RWPE2 (cell line): ENCODE measurements around the gene BCL6B.
A peak's percentile ranks its signal among the peaks of the same experiment; 100 is the strongest.

Source experiments
- ATAC-seq: fragments of 200-7000 bp; cut with Tn5 transposase; 3 replicates; pipeline ENCODE4 v1.9.1; 2021; ENCODE audit warnings: low read depth
- DNase-seq: peaks from one replicate; pipeline ENCODE4 v3.0.0-alpha.2; 2020; ENCODE audit warnings: low spot score
- H3K27ac ChIP-seq: fragments of 450-650 bp; 2 replicates; pipeline ENCODE4 v1.5.1; 2017; ENCODE audit warnings: mild to moderate bottlenecking; ENCODE audit not compliant: poor library complexity, severe bottlenecking
- H3K27me3 ChIP-seq: fragments of 250-450 bp; sonication (Bioruptor Pico); 2 replicates; pipeline ENCODE4 v1.5.1; 2021; ENCODE audit warnings: mild to moderate bottlenecking, moderate library complexity; ENCODE audit not compliant: insufficient read depth, poor library complexity, severe bottlenecking
- H3K36me3 ChIP-seq: fragments of 250-450 bp; sonication (Bioruptor Pico); 2 replicates; pipeline ENCODE4 v1.5.1; 2020; ENCODE audit warnings: low read depth, mild to moderate bottlenecking, moderate library complexity
- H3K4me1 ChIP-seq: fragments of 250-450 bp; sonication (Bioruptor Pico); 2 replicates; pipeline ENCODE4 v1.5.1; 2021; ENCODE audit warnings: mild to moderate bottlenecking, moderate library complexity; ENCODE audit not compliant: insufficient read depth, poor library complexity, severe bottlenecking
- H3K4me3 ChIP-seq: fragments of 250-450 bp; sonication (Bioruptor Pico); 2 replicates; pipeline ENCODE4 v1.5.1; 2021; ENCODE audit warnings: mild to moderate bottlenecking, moderate library complexity; ENCODE audit not compliant: severe bottlenecking
- H3K9me3 ChIP-seq: fragments of 250-450 bp; sonication (Bioruptor Pico); 2 replicates; pipeline ENCODE4 v1.5.1; 2021; ENCODE audit warnings: mild to moderate bottlenecking, moderate library complexity; ENCODE audit not compliant: severe bottlenecking
- CTCF ChIP-seq: fragments of 450-650 bp; IDR thresholded peaks from one replicate; pipeline ENCODE4 v1.5.1; 2017; ENCODE audit warnings: mild to moderate bottlenecking, moderate library complexity; ENCODE audit not compliant: poor library complexity, severe bottlenecking

The BCL6B gene

GRCh38 chr17:7005716-7006115 lies 17.1 kb upstream of the BCL6B start:
- H3K27me3 ChIP-seq, result no peaks in the 10 kb centered on the region
- H3K4me1 ChIP-seq, result no peaks in the 10 kb centered on the region
- peaks cover 22% of the 10 kb centered on the region for H3K36me3 ChIP-seq
- DNase-seq, result no peak
- ATAC-seq, result no peak
- no peak for TF ChIP-seq CTCF
- H3K27ac ChIP-seq, result no peak overlapping the region
- no peak overlapping the region for H3K4me3 ChIP-seq
- H3K9me3 ChIP-seq, result peaks cover 1% of the 10 kb centered on the region

- H3K4me3 ChIP-seq, result no peak overlapping the region
- no peak overlapping the region for H3K27ac ChIP-seq
- no peak for ATAC-seq
- peaks cover 11% of the 10 kb centered on the region for H3K36me3 ChIP-seq
- TF ChIP-seq CTCF, result no peak
- H3K9me3 ChIP-seq, result peaks cover 1% of the 10 kb centered on the region
- H3K4me1 ChIP-seq, result peaks cover 3% of the 10 kb centered on the region
- no peaks in the 10 kb centered on the region for H3K27me3 ChIP-seq
- no peak for DNase-seq
Observed at GRCh38 chr17:7007143-7007542, 15.7 kb upstream of the BCL6B start.

- Histone ChIP-seq H3K36me3 (peaks cover 6% of the 10 kb centered on the region; the same call in 1 of the 2 replicates), H3K9me3 (no peaks in the 10 kb centered on the region), H3K4me3 (no peak overlapping the region), H3K27me3 (no peaks in the 10 kb centered on the region), H3K4me1 (peaks cover 3% of the 10 kb centered on the region), H3K27ac (no peak overlapping the region)
- ATAC-seq, result no peak
- DNase-seq, result no peak
- no peak for TF ChIP-seq CTCF
Observed at GRCh38 chr17:7010523-7010922, 12.3 kb upstream of the BCL6B start.

GRCh38 chr17:7011415-7011814 lies 11.4 kb upstream of the BCL6B start:
- no peak for TF ChIP-seq CTCF
- H3K4me1 ChIP-seq, result peaks cover 3% of the 10 kb centered on the region
- no peaks in the 10 kb centered on the region for H3K27me3 ChIP-seq
- peaks cover 6% of the 10 kb centered on the region; the same call in 1 of the 2 replicates for H3K36me3 ChIP-seq
- H3K27ac ChIP-seq, result peak overlapping the region; percentile 79
- ATAC-seq (no peak), DNase-seq (no peak)
- H3K4me3 ChIP-seq, result peak overlapping the region; percentile 67
- no peaks in the 10 kb centered on the region for H3K9me3 ChIP-seq

GRCh38 chr17:7011942-7012254 lies 11.0 kb upstream of the BCL6B start:
- no peak for DNase-seq
- Histone ChIP-seq H3K4me1 (peaks cover 3% of the 10 kb centered on the region), H3K27me3 (no peaks in the 10 kb centered on the region), H3K27ac (peak overlapping the region; percentile 79), H3K36me3 (peaks cover 6% of the 10 kb centered on the region; the same call in 1 of the 2 replicates), H3K4me3 (peak overlapping the region; percentile 67), H3K9me3 (no peaks in the 10 kb centered on the region)
- no peak for TF ChIP-seq CTCF
- ATAC-seq, result no peak
